HepG2 (cell line): ENCODE data around the gene RBBP8NL. TPM values are rescaled to one million over a fixed set of nuclear protein-coding genes. Genes with fewer than 3 reads are reported as not detected.

Experiments
- ARNT2 ChIP-seq: sonication (generic); formaldehyde crosslinking; IDR thresholded peaks from 2 replicates; pipeline ENCODE4 v1.8.0; 2022; ENCODE audit warnings: mild to moderate bottlenecking, low read depth, missing genetic modification reagents, moderate library complexity
- CENPT ChIP-seq: sonication (generic); formaldehyde crosslinking; IDR thresholded peaks from 2 replicates; pipeline ENCODE4 v1.8.0; 2022; ENCODE audit warnings: low read depth, mild to moderate bottlenecking, moderate library complexity, missing genetic modification reagents
- DR1 ChIP-seq: sonication (generic); formaldehyde crosslinking; IDR thresholded peaks from 2 replicates; pipeline ENCODE4 v1.8.0; 2021; ENCODE audit warnings: mild to moderate bottlenecking, missing genetic modification reagents, inconsistent platforms
- EEA1 ChIP-seq: sonication (generic); formaldehyde crosslinking; IDR thresholded peaks from 2 replicates; pipeline ENCODE4 v1.5.1; 2020; ENCODE audit warnings: mild to moderate bottlenecking, missing genetic modification reagents, borderline replicate concordance
- ELF3 ChIP-seq: IDR thresholded peaks from 2 replicates; pipeline ENCODE4 v1.6.1; 2016; ENCODE audit warnings: missing genetic modification reagents, missing compliant biosample characterization
- FLYWCH1 ChIP-seq: sonication (generic); formaldehyde crosslinking; IDR thresholded peaks from 2 replicates; pipeline ENCODE4 v1.8.1; 2023; ENCODE audit warnings: mild to moderate bottlenecking, missing genetic modification reagents
- NFE2L2 ChIP-seq: fragments of 150-350 bp; IDR thresholded peaks from 2 replicates; pipeline ENCODE4 v1.6.1; 2014; ENCODE audit warnings: low read length
- NFKB2 ChIP-seq: sonication (generic); formaldehyde crosslinking; IDR thresholded peaks from 2 replicates; pipeline ENCODE4 v1.4.0; 2020; ENCODE audit warnings: missing genetic modification reagents, borderline replicate concordance
- PHF20 ChIP-seq: sonication (generic); formaldehyde crosslinking; IDR thresholded peaks from 2 replicates; pipeline ENCODE4 v1.5.0; 2020; ENCODE audit warnings: mild to moderate bottlenecking, missing genetic modification reagents
- RFX5 ChIP-seq: IDR thresholded peaks from 2 replicates; pipeline ENCODE4 v1.6.1; 2011; ENCODE audit warnings: low read depth, low read length, improper control_type of control experiment
- SIX1 ChIP-seq: sonication (generic); formaldehyde crosslinking; IDR thresholded peaks from 2 replicates; pipeline ENCODE4 v1.4.0; 2020; ENCODE audit warnings: missing genetic modification reagents, borderline replicate concordance
- ZNF746 ChIP-seq: sonication (generic); formaldehyde crosslinking; IDR thresholded peaks from 2 replicates; pipeline ENCODE4 v1.8.0; 2022; ENCODE audit warnings: mild to moderate bottlenecking, missing genetic modification reagents
- polyA plus RNA-seq, 8 experiments: library from polyadenylated mRNA; depleted of rRNA in 3 of 8; stranded (reverse) in 7 of 8; unstranded in 1 of 8; fragments of >200 nt; fragmentation: Illumina TruSeq in 4 of 8; extraction: Trizol in 4 of 8; gene quantifications; 2 replicates each; pipeline versions ENCODE4 v1.2.1 to v1.2.3, GENCODE V29; 2011 to 2016; ENCODE audit warnings: low read depth in 4 of 8, missing spikeins in 1 of 8, mixed read lengths in 1 of 8; ENCODE audit not compliant: insufficient read depth in 1 of 8
- total RNA-seq, 5 experiments: library from RNA; depleted of rRNA; stranded (reverse); fragments of >200 nt; fragmentation: Illumina TruSeq; extraction: Trizol; gene quantifications; 2 replicates each; pipeline ENCODE4 v1.2.3, GENCODE V29; 2016; ENCODE audit warnings: low read depth in 1 of 5
- TF ChIP-seq, protein P1 (sequence below): sonication (generic); formaldehyde crosslinking; IDR thresholded peaks from 2 replicates; pipeline ENCODE4 v1.4.0; 2020; ENCODE audit warnings: mild to moderate bottlenecking, missing genetic modification reagents
- TF ChIP-seq, protein P2 (sequence below): sonication (generic); formaldehyde crosslinking; IDR thresholded peaks from 2 replicates; pipeline ENCODE4 v1.8.0; 2023; ENCODE audit warnings: mild to moderate bottlenecking, missing genetic modification reagents
- TF ChIP-seq, protein P3 (sequence below): sonication (generic); formaldehyde crosslinking; IDR thresholded peaks from 2 replicates; pipeline ENCODE4 v1.4.0; 2020; ENCODE audit warnings: missing genetic modification reagents

RBBP8NL gene
- total and polyA plus RNA-seq, 2 of the 13 experiments (the other 11 are each of a cell fraction or from before 2014, with no cell fraction given): 0.69 to 0.86 TPM

GRCh38 chr20:62376112-62377063 is 51.0 kb downstream of the RBBP8NL start (continued):
- TF ChIP-seq, protein P1, sequence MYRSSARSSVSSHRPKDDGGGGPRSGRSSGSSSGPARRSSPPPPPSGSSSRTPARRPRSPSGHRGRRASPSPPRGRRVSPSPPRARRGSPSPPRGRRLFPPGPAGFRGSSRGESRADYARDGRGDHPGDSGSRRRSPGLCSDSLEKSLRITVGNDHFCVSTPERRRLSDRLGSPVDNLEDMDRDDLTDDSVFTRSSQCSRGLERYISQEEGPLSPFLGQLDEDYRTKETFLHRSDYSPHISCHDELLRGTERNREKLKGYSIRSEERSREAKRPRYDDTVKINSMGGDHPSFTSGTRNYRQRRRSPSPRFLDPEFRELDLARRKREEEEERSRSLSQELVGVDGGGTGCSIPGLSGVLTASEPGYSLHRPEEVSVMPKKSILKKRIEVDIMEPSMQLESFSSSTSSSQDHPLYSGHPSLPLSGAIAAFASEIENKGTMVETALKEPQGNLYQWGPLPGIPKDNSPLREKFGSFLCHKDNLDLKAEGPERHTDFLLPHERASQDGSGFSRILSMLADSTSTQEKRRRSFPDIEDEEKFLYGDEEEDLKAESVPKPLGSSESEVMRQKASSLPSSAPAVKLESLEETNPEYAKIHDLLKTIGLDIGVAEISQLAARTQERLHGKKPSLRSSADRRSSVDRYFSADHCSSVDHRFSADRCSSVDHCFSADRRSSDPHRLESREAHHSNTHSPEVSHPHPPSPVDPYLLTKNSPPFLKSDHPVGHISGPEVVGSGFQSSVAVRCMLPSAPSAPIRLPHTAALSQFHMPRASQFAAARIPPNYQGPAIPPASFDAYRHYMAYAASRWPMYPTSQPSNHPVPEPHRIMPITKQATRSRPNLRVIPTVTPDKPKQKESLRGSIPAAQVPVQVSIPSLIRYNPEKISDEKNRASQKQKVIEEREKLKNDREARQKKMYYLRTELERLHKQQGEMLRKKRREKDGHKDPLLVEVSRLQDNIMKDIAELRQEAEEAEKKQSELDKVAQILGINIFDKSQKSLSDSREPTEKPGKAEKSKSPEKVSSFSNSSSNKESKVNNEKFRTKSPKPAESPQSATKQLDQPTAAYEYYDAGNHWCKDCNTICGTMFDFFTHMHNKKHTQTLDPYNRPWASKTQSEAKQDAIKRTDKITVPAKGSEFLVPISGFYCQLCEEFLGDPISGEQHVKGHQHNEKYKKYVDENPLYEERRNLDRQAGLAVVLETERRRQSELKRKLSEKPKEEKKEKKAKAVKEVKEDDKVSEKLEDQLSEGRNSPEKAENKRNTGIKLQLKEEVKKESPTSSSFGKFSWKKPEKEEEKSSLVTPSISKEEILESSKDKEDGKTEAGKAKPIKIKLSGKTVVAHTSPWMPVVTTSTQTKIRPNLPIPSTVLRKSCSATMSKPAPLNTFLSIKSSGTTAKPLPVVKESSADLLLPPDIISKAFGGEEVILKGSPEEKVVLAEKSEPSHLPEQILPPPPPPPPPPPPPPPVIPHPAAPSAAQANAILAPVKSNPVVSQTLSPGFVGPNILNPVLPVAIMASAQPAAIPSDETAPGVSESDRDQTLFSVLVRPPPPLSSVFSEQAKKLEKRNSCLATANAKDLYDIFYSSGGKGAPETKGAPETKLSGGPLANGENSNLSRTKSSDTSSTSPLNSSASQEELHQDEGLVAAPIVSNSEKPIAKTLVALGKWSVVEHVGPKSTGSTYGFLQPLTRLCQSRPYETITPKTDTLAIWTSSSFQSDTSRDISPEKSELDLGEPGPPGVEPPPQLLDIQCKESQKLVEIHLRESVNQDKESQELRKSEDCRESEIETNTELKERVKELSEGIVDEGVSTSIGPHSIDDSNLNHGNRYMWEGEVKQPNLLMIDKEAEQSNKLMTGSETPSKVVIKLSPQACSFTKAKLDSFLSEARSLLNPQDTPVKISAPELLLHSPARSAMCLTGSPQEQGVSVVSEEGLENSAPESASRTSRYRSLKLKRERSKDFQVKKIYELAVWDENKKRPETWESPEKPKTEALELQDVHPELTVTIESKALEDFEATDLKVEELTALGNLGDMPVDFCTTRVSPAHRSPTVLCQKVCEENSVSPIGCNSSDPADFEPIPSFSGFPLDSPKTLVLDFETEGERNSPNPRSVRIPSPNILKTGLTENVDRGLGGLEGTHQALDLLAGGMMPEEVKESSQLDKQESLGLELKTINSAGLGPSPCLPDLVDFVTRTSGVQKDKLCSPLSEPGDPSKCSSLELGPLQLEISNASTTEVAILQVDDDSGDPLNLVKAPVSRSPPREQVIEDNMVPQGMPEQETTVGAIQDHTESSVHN (CRISPR knock-in tag): peak; percentile 63; the same call in 1 of the 2 replicates
- no peak for TF ChIP-seq NFE2L2
- peak; percentile 31; the same call in 1 of the 2 replicates for TF ChIP-seq SIX1 (CRISPR knock-in tag)
- TF ChIP-seq, protein P2, sequence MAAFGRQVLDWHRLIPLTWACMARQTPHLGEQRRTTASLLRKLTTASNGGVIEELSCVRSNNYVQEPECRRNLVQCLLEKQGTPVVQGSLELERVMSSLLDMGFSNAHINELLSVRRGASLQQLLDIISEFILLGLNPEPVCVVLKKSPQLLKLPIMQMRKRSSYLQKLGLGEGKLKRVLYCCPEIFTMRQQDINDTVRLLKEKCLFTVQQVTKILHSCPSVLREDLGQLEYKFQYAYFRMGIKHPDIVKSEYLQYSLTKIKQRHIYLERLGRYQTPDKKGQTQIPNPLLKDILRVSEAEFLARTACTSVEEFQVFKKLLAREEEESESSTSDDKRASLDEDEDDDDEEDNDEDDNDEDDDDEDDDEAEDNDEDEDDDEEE (CRISPR knock-in tag): no peak; the same call in 1 of the 2 replicates
- TF ChIP-seq DR1 (CRISPR knock-in tag): peak; percentile 93
- no peak for TF ChIP-seq ZNF746 (CRISPR knock-in tag)
- TF ChIP-seq FLYWCH1: no peak
- TF ChIP-seq PHF20 (CRISPR knock-in tag): peak; percentile 75
- no peak; the same call in 1 of the 2 replicates for TF ChIP-seq EEA1
- TF ChIP-seq, protein P3, sequence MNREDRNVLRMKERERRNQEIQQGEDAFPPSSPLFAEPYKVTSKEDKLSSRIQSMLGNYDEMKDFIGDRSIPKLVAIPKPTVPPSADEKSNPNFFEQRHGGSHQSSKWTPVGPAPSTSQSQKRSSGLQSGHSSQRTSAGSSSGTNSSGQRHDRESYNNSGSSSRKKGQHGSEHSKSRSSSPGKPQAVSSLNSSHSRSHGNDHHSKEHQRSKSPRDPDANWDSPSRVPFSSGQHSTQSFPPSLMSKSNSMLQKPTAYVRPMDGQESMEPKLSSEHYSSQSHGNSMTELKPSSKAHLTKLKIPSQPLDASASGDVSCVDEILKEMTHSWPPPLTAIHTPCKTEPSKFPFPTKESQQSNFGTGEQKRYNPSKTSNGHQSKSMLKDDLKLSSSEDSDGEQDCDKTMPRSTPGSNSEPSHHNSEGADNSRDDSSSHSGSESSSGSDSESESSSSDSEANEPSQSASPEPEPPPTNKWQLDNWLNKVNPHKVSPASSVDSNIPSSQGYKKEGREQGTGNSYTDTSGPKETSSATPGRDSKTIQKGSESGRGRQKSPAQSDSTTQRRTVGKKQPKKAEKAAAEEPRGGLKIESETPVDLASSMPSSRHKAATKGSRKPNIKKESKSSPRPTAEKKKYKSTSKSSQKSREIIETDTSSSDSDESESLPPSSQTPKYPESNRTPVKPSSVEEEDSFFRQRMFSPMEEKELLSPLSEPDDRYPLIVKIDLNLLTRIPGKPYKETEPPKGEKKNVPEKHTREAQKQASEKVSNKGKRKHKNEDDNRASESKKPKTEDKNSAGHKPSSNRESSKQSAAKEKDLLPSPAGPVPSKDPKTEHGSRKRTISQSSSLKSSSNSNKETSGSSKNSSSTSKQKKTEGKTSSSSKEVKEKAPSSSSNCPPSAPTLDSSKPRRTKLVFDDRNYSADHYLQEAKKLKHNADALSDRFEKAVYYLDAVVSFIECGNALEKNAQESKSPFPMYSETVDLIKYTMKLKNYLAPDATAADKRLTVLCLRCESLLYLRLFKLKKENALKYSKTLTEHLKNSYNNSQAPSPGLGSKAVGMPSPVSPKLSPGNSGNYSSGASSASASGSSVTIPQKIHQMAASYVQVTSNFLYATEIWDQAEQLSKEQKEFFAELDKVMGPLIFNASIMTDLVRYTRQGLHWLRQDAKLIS (CRISPR knock-in tag): 0 out of 2 replicates have a peak, but pooled peaks have one; percentile 47
- TF ChIP-seq RFX5: 0 out of 2 replicates have a peak, but pooled peaks have one; percentile 15
- TF ChIP-seq NFKB2 (CRISPR knock-in tag): peak; percentile 96; the same call in 1 of the 2 replicates
- peak; percentile 29; the same call in 1 of the 2 replicates for TF ChIP-seq ARNT2
- TF ChIP-seq CENPT (CRISPR knock-in tag): no peak
- TF ChIP-seq ELF3 (CRISPR knock-in tag): peak; percentile 72
